ENCODE results near the gene CASP10. TPM values are rescaled to one million over a fixed set of nuclear protein-coding genes. Genes with fewer than 3 reads are reported as not detected.
A peak's percentile ranks its signal among the peaks of the same experiment; 100 is the strongest.
"Not testable (repeated sequence)": the region's sequence is repeated elsewhere in the genome, so short reads cannot be mapped to it uniquely, and the experiment has no call there.

CASP10 gene
- total RNA-seq, 4 donors from 2014 or later, result 6.1 to 21.4 (median 11.2) TPM

- DNase-seq (ENCODE audit: low spot score in 2 of 2), result no peak
- Histone ChIP-seq H3K4me3 (no peak overlapping the region), H3K36me3 (peaks cover 0 to 9% (median 0%) of the 10 kb centered on the region in 3 donors), H3K4me1 (peaks cover 0 to 10% (median 4%) of the 10 kb centered on the region in 4 donors), H3K27me3 (no peaks in the 10 kb centered on the region), H3K9me3 (peaks cover 0 to 16% (median 0%) of the 10 kb centered on the region in 4 donors), H3K27ac (no peak overlapping the region)
- TF ChIP-seq CTCF (IDR thresholded peaks at IDR 0.05) (no peak), POLR2A (IDR thresholded peaks at IDR 0.05) (no peak), EP300 (IDR thresholded peaks at IDR 0.05) (no peak)
- 63 to 68% methylated on average over 2 of the region's 2 CpGs for WGBS, 2 donors
These were observed 10.7 kb upstream of the CASP10 start for GRCh38 chr2:201172279-201172678.

- Histone ChIP-seq H3K4me3 (no peak overlapping the region), H3K27ac (no peak overlapping the region), H3K9me3 (no peaks in the 10 kb centered on the region), H3K4me1 (peaks cover 0 to 10% (median 4%) of the 10 kb centered on the region in 4 donors), H3K36me3 (no peaks in the 10 kb centered on the region), H3K27me3 (no peaks in the 10 kb centered on the region)
- DNase-seq (ENCODE audit: low spot score in 2 of 2), result no peak
- WGBS, 2 donors, result 30 to 71% methylated on average over 1 of the region's 1 CpG
- no peak for TF ChIP-seq CTCF (IDR thresholded peaks at IDR 0.05)
- no peak for TF ChIP-seq POLR2A (IDR thresholded peaks at IDR 0.05)
- TF ChIP-seq EP300 (IDR thresholded peaks at IDR 0.05), result no peak
These were observed 8.3 kb upstream of the CASP10 start for GRCh38 chr2:201174687-201175086.

- Histone ChIP-seq H3K27ac (no peak overlapping the region), H3K4me3 (no peak overlapping the region), H3K36me3 (no peaks in the 10 kb centered on the region), H3K4me1 (peaks cover 0 to 10% (median 4%) of the 10 kb centered on the region in 4 donors), H3K27me3 (no peaks in the 10 kb centered on the region), H3K9me3 (no peaks in the 10 kb centered on the region)
- no peak for DNase-seq (ENCODE audit: low spot score in 2 of 2)
- TF ChIP-seq POLR2A (IDR thresholded peaks at IDR 0.05) (no peak), CTCF (IDR thresholded peaks at IDR 0.05) (no peak), EP300 (IDR thresholded peaks at IDR 0.05) (no peak)
- WGBS, 2 donors, result 41 to 55% methylated on average over 6 of the region's 6 CpGs
These were observed 6.9 kb upstream of the CASP10 start for GRCh38 chr2:201176081-201176481.

- Histone ChIP-seq H3K27me3 (no peaks in the 10 kb centered on the region), H3K36me3 (no peaks in the 10 kb centered on the region), H3K4me1 (peaks cover 0 to 10% (median 6%) of the 10 kb centered on the region in 4 donors), H3K4me3 (no peak overlapping the region), H3K9me3 (no peaks in the 10 kb centered on the region), H3K27ac (no peak overlapping the region)
- 51 to 66% methylated on average over 3 of the region's 3 CpGs for WGBS, 2 donors
- TF ChIP-seq POLR2A (IDR thresholded peaks at IDR 0.05) (no peak), CTCF (IDR thresholded peaks at IDR 0.05) (no peak), EP300 (IDR thresholded peaks at IDR 0.05) (no peak)
- no peak for DNase-seq (ENCODE audit: low spot score in 2 of 2)
These were observed 2.9 kb upstream of the CASP10 start for GRCh38 chr2:201180010-201180409.

- Histone ChIP-seq H3K27me3 (no peaks in the 10 kb centered on the region), H3K9me3 (no peaks in the 10 kb centered on the region), H3K4me1 (peaks cover 0 to 5% (median 0%) of the 10 kb centered on the region in 4 donors), H3K36me3 (peaks cover 0 to 5% (median 0%) of the 10 kb centered on the region in 3 donors), H3K27ac (peak overlapping the region in 3 of 4 donors; percentile 26 to 75 (median 71)), H3K4me3 (peak overlapping the region; percentile 5 to 46 (median 30))
- 49 to 53% methylated on average over 4 of the region's 4 CpGs for WGBS, 2 donors
- no peak for DNase-seq (ENCODE audit: low spot score in 2 of 2)
- TF ChIP-seq EP300 (IDR thresholded peaks at IDR 0.05) (no peak), CTCF (IDR thresholded peaks at IDR 0.05) (no peak), POLR2A (IDR thresholded peaks at IDR 0.05) (no peak)
These were observed 405 bp downstream of the CASP10 start for GRCh38 chr2:201183365-201183727.

GRCh38 chr2:201183835-201184234 lies 894 bp downstream of the CASP10 start:
- Histone ChIP-seq H3K27ac (peak overlapping the region in 2 of 4 donors; percentile 5 to 71), H3K4me3 (peak overlapping the region in 2 of 4 donors; percentile 44 to 46)
- H3K27me3 ChIP-seq; H3K9me3 ChIP-seq; DNase-seq (ENCODE audit: low spot score in 2 of 2); H3K36me3 ChIP-seq; H3K4me1 ChIP-seq: not testable (repeated sequence)
- 63 to 79% methylated on average over 5 of the region's 5 CpGs for WGBS, 2 donors

GRCh38 chr2:201184248-201184647 lies 1.3 kb downstream of the CASP10 start:
- not testable (repeated sequence) for DNase-seq (ENCODE audit: low spot score in 2 of 2); H3K4me1 ChIP-seq; H3K27me3 ChIP-seq; H3K36me3 ChIP-seq; H3K9me3 ChIP-seq
- peak overlapping the region in 2 of 4 donors; percentile 5 to 71 for H3K27ac ChIP-seq
- 68 to 77% methylated on average over 6 of the region's 6 CpGs for WGBS, 2 donors
- peak overlapping the region in 2 of 4 donors; percentile 44 to 46 for H3K4me3 ChIP-seq

All from tibial nerve (tissue), 4 donors.